ENCODE results near the gene MANEA.

MANEA gene, protein sequence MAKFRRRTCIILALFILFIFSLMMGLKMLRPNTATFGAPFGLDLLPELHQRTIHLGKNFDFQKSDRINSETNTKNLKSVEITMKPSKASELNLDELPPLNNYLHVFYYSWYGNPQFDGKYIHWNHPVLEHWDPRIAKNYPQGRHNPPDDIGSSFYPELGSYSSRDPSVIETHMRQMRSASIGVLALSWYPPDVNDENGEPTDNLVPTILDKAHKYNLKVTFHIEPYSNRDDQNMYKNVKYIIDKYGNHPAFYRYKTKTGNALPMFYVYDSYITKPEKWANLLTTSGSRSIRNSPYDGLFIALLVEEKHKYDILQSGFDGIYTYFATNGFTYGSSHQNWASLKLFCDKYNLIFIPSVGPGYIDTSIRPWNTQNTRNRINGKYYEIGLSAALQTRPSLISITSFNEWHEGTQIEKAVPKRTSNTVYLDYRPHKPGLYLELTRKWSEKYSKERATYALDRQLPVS

DNA sequence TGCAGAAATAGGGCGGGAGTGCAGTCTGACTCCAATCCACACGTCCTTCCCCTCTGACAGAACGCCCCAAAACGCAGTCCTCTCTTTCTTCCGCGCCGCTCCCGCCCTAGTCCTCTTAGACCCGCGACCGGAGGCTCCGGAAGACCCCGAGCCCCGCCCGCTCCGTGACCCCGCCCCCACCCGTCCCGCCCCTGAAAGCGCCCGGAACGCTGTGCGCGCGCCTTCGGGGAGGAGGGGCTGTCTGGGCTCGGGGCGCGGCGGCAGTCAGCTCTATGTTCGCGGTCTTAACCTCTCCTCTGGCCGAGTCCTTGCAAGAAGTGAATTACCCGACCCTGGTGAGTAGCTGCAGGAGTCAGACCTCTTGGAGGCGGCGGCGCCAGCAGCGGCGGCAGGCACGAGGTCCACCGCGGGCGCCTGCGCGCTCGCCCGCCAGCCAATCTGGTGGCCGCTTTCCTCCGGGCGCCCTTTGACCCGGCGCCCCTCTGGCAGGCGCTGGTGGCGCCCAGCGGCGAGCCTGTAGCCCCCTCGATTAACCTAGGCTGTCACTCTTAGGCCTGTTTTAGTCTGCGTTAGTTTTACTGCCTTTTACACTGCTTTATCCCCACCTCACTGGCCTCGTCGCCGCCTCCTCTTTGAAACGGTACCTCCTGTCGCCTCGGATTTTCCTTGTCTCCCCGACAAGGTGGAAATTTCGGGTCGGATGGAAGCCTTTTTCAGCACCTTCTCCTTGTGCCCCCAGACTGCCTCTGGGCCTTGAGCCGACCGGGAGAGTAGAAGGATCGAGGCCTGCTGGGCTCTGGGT lies at the start of gene MANEA:
MANEA (plus strand) TSS at position 232 of the 802 bp plus-strand sequence. CDS start 8,905 bp downstream, outside the sequence.
- H3K27ac Mint-ChIP-seq: peak within 1 kb of the TSS; percentile 99
- H3K4me3 Mint-ChIP-seq: peak within 1 kb of the TSS; percentile 97
- TF ChIP-seq, protein P1, sequence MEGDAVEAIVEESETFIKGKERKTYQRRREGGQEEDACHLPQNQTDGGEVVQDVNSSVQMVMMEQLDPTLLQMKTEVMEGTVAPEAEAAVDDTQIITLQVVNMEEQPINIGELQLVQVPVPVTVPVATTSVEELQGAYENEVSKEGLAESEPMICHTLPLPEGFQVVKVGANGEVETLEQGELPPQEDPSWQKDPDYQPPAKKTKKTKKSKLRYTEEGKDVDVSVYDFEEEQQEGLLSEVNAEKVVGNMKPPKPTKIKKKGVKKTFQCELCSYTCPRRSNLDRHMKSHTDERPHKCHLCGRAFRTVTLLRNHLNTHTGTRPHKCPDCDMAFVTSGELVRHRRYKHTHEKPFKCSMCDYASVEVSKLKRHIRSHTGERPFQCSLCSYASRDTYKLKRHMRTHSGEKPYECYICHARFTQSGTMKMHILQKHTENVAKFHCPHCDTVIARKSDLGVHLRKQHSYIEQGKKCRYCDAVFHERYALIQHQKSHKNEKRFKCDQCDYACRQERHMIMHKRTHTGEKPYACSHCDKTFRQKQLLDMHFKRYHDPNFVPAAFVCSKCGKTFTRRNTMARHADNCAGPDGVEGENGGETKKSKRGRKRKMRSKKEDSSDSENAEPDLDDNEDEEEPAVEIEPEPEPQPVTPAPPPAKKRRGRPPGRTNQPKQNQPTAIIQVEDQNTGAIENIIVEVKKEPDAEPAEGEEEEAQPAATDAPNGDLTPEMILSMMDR (IDR thresholded peaks at IDR 0.05): no peak
- H3K9me3 Mint-ChIP-seq: peaks cover 15% of the 10 kb centered on the region
- no peaks in the 10 kb centered on the region for H3K27me3 Mint-ChIP-seq (ENCODE audit: low read depth, poor library complexity)
- peaks cover 35% of the 10 kb centered on the region for H3K4me1 Mint-ChIP-seq
- H3K36me3 Mint-ChIP-seq (ENCODE audit: low read depth): peaks cover 25% of the 10 kb centered on the region
- DNase-seq: peak; percentile 84

DNA sequence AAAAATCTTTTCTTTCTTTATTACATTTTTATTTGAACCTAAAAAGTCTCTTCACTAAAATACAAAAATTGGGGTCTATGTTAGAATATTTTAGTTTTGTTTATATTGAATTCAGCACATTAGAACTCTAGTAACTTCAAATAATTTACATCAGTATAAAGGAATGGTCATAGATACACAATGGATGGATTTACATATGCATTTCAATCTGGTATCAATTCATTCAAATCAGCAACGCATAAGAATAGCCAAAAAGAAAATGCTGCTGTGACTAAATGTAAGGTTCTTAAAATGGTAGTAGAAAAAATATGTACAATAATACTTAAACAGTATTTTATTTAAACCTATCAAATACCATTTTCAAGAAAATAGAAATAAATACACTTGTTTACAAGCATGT lies 47.6 kb upstream of the MANEA start:
- DNase-seq: no peak
- H3K27ac Mint-ChIP-seq: no peak overlapping the region
- no peaks in the 10 kb centered on the region for H3K36me3 Mint-ChIP-seq (ENCODE audit: low read depth)
- H3K27me3 Mint-ChIP-seq (ENCODE audit: low read depth, poor library complexity): peaks cover 3% of the 10 kb centered on the region
- TF ChIP-seq, protein P1 (IDR thresholded peaks at IDR 0.05): no peak
- H3K4me3 Mint-ChIP-seq: no peak overlapping the region
- no peaks in the 10 kb centered on the region for H3K9me3 Mint-ChIP-seq
- peaks cover 5% of the 10 kb centered on the region for H3K4me1 Mint-ChIP-seq

DNA sequence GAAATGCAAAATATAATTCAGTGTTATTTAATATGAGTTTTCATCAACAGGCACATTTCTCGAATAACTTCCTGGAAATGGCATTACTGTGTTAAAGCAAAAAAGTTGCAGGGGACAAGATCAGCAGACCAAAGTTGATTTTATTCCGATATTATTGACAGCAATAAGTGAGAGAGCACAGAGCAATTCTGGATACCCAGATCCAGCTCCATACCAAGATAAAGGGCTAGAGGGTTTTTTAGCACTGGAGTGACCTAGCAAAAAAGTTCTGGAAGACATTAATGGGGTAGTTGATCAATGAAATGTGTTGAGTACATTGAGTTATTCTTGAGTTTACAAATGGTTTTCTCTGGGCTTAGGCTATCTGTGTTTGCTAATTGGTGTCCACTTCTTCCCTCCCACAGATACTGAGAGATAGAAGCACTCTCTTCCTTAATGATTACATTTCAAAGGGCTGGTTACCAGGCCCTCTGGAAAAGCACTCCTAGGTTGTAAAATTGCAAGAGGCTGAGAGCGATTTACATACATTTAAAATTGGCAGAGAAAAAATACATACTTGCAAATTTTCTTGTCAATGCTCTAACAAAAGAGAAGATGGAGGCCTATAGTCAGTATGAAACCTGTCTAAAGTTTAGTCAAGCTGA lies 47.0 kb upstream of the MANEA start:
- no peak overlapping the region for H3K4me3 Mint-ChIP-seq
- DNase-seq: no peak

DNA sequence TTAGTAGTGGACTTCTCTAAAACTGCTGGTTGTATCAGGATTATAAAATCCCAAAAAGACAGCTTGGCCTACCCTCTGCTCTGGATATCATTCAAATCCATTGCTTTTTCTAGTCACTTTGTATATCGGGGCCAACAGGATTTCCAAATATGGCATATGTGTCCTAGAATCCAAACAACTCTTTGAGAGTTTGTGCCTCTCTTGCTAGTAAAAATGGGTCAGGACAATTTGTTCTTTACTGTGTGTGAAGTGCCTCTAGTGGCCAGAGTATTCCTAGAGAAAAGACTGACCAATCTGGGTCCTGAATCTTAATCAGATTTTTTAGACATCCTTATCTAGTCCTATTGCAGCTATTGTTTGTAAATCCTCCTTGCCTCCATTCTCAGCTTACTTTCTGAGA lies 33.5 kb upstream of the MANEA start:
- H3K9me3 Mint-ChIP-seq: no peaks in the 10 kb centered on the region
- H3K36me3 Mint-ChIP-seq (ENCODE audit: low read depth): no peaks in the 10 kb centered on the region
- H3K27me3 Mint-ChIP-seq (ENCODE audit: low read depth, poor library complexity): peaks cover 2% of the 10 kb centered on the region
- H3K27ac Mint-ChIP-seq: no peak overlapping the region
- DNase-seq: no peak
- no peaks in the 10 kb centered on the region for H3K4me1 Mint-ChIP-seq
- H3K4me3 Mint-ChIP-seq: no peak overlapping the region
- TF ChIP-seq, protein P1 (IDR thresholded peaks at IDR 0.05): no peak

More for the DNA sequence above, 47.0 kb upstream of the MANEA start:
- Mint-ChIP-seq H3K27ac (no peak overlapping the region), H3K4me1 (peaks cover 5% of the 10 kb centered on the region), H3K9me3 (no peaks in the 10 kb centered on the region), H3K36me3 (ENCODE audit: low read depth) (no peaks in the 10 kb centered on the region), H3K27me3 (ENCODE audit: low read depth, poor library complexity) (no peaks in the 10 kb centered on the region)
- TF ChIP-seq, protein P1 (IDR thresholded peaks at IDR 0.05): no peak

DNA sequence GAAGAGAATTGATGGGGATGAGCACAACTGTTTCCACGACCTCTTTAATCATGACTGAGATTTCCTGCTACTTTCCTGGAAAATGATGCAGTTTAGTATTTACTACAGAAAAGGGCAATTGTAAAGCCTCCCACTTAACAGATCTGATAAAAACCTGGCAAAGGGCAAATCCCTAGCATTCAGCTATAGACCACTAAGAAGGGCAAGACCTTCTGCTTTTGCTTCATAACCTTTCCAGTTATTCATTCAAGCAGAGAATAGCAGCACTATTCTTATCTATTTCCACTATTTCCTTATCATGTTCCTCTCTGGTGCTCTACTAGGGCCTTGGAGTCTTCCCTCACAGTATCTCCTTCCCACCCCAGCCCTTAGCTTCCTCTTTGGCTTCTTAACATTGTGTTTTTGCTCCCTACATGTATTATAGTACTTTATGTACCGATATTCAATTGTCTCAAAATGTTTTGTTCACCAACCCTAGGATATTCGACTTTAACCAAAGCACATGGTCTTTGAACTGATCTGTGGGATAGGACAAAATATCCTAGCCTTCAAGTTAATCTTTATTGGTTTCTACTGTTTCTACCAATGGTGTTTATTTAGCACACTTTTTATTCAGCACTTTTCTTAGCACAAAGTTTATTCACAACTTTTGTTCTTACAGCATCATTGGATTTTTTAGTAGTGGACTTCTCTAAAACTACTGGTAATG lies 32.7 kb upstream of the MANEA start:
- DNase-seq: no peak

More for the DNA sequence above, 32.7 kb upstream of the MANEA start:
- no peak overlapping the region for H3K4me3 Mint-ChIP-seq
- H3K4me1 Mint-ChIP-seq: no peaks in the 10 kb centered on the region
- no peak overlapping the region for H3K27ac Mint-ChIP-seq
- no peaks in the 10 kb centered on the region for H3K36me3 Mint-ChIP-seq (ENCODE audit: low read depth)
- no peaks in the 10 kb centered on the region for H3K9me3 Mint-ChIP-seq
- H3K27me3 Mint-ChIP-seq (ENCODE audit: low read depth, poor library complexity): no peaks in the 10 kb centered on the region
- TF ChIP-seq, protein P1 (IDR thresholded peaks at IDR 0.05): no peak

Measured in nephron progenitor cell (in vitro differentiated cells).